ENCODE measurements around the gene TMEM39A.

Gene TMEM39A

DNA sequence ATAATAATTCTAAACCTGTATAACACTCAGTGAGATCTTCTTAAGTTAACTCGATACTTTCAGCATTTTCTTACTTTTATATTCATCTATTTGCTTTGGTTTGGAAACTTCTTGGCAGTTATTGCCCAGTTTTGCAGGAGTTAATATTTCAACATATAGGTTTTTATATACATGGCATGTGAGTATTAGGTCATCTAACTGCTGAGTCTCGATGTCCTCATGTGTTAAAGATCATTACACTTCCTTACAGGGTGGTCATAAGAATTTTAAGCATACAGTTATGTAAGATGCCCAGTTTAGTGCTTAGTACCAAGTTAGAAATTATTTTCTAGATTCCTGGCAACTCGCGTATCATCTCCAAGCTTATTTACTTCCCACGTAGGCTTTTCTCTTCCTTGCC is 62.9 kb downstream of the TMEM39A start:
- DNase-seq (ENCODE audit: low spot score), result no peak

DNA sequence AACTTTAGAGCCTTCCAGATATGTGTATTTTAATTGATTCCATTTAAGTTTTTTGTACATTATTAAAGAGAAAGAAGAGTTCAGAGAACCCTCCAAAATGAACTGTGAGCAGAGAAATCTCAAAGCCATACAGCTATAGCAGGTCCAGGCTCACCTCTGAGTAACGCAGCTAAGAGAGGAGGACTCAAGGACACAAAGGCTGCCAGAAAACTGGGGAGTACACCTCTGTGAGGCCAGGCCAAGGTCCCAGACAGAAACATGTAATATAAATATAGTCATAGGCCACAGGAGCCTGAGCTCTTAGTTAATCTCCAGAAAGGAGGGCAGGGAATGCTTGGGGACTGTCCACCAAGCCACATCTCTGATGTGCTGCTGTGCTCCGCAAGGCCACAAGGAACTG is 66.5 kb downstream of the TMEM39A start:
- DNase-seq (ENCODE audit: low spot score), result no peak

GRCh38 chr3:119395923-119396358 is 67.5 kb downstream of the TMEM39A start:
- DNase-seq (ENCODE audit: low spot score), result no peak

GRCh38 chr3:119388577-119388976 is 74.8 kb downstream of the TMEM39A start:
- DNase-seq (ENCODE audit: low spot score), result no peak

DNA sequence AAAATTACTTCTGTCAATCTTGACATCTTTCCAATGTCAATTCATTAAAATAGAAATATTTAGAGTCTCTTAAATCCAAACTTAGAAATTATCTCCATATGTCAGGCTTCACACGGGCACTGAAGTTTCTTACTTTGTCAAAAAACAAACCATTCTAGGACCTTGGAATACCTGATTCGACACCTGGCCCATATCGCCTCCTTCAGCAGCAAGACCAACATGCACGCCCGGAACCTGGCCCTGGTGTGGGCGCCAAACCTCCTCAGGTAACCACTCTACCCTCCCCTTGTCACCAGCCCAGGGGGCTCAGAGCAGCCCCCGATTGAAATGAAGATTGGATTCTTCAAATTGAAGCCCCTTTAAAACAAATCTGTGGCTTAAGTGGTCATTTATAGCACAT is 81.3 kb downstream of the TMEM39A start:
- no peak for DNase-seq (ENCODE audit: low spot score)

DNA sequence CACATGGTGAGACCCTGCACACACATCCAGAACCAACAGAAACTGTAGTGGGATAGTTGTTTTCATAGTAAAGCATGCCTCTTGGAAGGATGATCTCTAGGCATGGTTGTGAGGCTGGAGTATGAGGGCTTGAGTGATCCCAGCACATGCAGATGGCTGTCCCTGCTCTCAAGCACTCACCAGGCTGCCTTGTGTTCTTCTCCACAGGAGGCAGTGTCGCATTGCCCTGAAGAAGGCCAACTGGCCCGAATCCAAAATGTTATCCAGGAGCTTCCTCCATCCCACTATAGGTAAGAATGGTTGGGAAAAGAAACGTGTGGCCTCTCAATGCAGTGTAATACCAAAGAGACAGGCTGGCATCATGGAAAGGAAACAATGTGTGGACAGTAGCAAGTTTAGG is 82.7 kb downstream of the TMEM39A start:
- peak; percentile 21 for DNase-seq (ENCODE audit: low spot score)

Measured in HuH-7 (cell line).